ENCODE results near the gene BEGAIN. TPM values are rescaled to one million over a fixed set of nuclear protein-coding genes. Genes with fewer than 3 reads are reported as not detected.

BEGAIN gene
- total and polyA plus RNA-seq, 2 donors = 1.8 to 3.1 TPM

DNA sequence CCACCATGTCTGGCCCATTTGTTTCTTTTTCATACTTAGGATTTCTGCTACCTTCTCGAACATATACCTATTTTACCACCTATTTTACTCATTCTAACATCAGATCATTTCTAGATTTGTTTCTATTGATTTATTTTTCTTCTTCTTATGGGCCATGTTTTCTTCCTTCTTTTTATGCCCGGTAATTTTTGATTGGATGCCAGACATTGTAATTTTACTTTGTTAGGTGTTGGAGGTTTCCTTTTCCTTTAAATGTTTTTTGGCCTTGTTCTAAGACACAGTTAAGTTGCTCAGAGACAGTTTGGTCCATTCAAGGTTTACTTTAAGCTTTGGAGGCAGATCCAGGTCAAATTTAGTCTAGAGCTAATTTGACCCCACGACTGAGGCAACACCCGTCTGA, 14.7 kb upstream of the BEGAIN start:
- no peaks in the 10 kb centered on the region for H3K4me1 ChIP-seq (ENCODE audit: insufficient read depth)
- 78% methylated on average over 4 of the region's 4 CpGs for WGBS
- H3K36me3 ChIP-seq (ENCODE audit: insufficient read depth) = no peaks in the 10 kb centered on the region
- no peak overlapping the region for H3K27ac ChIP-seq (ENCODE audit: low read depth)
- no peak for DNase-seq (ENCODE audit: extremely low spot score)
- H3K4me3 ChIP-seq (ENCODE audit: low read depth, low read length) = no peak overlapping the region

DNA sequence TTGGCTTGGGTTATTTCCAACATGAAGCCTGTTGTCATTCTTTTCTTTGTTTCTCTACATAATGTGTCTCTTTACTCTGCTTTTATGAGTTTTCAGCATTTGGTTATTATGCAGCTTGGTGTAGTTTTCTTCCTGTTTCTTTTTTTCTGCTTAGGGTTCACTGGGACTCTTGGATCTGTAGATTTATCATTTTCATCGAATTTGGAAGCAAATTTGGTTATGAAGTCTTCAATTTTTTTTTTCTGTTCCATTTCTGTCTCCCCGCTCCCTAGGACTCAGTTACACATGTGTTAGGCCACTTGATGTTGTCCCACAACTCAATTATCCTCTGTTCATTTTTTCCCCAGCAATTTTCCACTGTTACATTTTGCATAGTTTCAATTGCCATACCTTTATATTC, 13.8 kb upstream of the BEGAIN start:
- Histone ChIP-seq H3K4me1 (ENCODE audit: insufficient read depth) (no peaks in the 10 kb centered on the region), H3K27ac (ENCODE audit: low read depth) (no peak overlapping the region), H3K36me3 (ENCODE audit: insufficient read depth) (no peaks in the 10 kb centered on the region), H3K4me3 (ENCODE audit: low read depth, low read length) (no peak overlapping the region)
- WGBS = 86% methylated on average over 2 of the region's 2 CpGs
- no peak for DNase-seq (ENCODE audit: extremely low spot score)

DNA sequence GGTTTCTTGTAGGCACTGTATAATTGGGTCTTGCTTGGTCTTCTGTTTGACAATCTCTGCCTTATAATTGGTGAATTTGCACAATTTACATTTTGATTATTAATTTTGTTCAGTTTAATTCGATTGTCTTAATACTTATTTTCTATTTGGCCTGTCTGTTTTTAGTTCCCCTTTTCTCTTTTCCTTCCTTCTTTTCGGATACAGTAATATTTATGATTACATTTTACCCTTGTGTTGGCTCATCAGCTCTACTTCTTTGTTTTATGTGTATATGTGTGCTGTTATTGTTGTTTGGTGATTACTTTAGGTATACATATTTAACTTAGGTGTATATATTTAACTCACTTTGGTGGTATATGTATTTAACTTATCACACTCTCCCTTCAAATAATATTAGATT, 12.8 kb upstream of the BEGAIN start:
- no peak overlapping the region for H3K4me3 ChIP-seq (ENCODE audit: low read depth, low read length)
- no peak overlapping the region for H3K27ac ChIP-seq (ENCODE audit: low read depth)
- 67% methylated on average over 2 of the region's 2 CpGs for WGBS
- no peaks in the 10 kb centered on the region for H3K4me1 ChIP-seq (ENCODE audit: insufficient read depth)
- DNase-seq (ENCODE audit: extremely low spot score) = no peak
- no peaks in the 10 kb centered on the region for H3K36me3 ChIP-seq (ENCODE audit: insufficient read depth)

DNA sequence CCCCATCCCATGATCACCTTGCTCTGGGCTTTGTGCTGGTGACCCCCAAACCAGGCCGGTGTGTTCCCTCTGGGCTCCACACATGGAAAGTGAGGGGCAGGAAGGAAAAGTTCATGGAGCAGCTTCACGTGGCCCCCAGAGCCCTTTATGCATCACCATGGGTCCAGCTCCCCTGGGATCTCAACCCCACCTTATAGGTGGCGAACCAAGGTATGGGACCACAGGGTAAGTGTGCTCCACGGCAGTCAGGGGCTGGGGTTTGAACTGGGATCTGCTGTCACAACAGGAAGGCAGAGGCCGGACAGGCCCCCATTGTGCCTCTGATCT, 7.4 kb upstream of the BEGAIN start:
- Histone ChIP-seq H3K27ac (ENCODE audit: low read depth) (no peak overlapping the region), H3K4me1 (ENCODE audit: insufficient read depth) (no peaks in the 10 kb centered on the region), H3K36me3 (ENCODE audit: insufficient read depth) (no peaks in the 10 kb centered on the region), H3K4me3 (ENCODE audit: low read depth, low read length) (no peak overlapping the region)
- WGBS = 87% methylated on average over 5 of the region's 5 CpGs
- DNase-seq (ENCODE audit: extremely low spot score) = no peak

- no peaks in the 10 kb centered on the region for H3K4me1 ChIP-seq (ENCODE audit: insufficient read depth)
- no peak overlapping the region for H3K27ac ChIP-seq (ENCODE audit: low read depth)
- no peak for DNase-seq (ENCODE audit: extremely low spot score)
- no peak overlapping the region for H3K4me3 ChIP-seq (ENCODE audit: low read depth, low read length)
- 92% methylated on average over 27 of the region's 27 CpGs for WGBS
- no peaks in the 10 kb centered on the region for H3K36me3 ChIP-seq (ENCODE audit: insufficient read depth)
Observed at GRCh38 chr14:100593751-100594624, 6.8 kb upstream of the BEGAIN start.

DNA sequence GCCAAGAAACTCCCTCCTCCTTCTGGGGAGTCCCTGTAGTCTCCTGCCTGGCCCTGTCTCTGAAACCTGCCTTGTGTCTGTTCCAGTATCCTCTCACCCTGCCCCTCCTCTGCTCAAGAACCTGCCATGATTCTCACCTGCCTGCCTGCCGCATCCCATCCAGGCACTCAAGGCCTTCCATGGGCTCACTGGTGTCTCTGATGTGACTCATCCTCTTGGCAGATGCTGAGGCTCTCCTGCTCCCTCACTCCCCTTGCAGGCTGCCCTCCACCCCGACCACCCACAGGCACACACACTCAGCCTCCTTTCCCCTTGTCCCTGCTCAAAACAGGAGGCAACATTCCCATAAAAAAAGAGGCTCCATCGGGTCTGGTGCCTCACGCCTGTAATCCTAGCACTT, 5.8 kb upstream of the BEGAIN start:
- Histone ChIP-seq H3K27ac (ENCODE audit: low read depth) (no peak overlapping the region), H3K4me3 (ENCODE audit: low read depth, low read length) (no peak overlapping the region), H3K36me3 (ENCODE audit: insufficient read depth) (no peaks in the 10 kb centered on the region), H3K4me1 (ENCODE audit: insufficient read depth) (no peaks in the 10 kb centered on the region)
- DNase-seq (ENCODE audit: extremely low spot score) = no peak
- 55% methylated on average over 4 of the region's 4 CpGs for WGBS

GRCh38 chr14:100592461-100592891, 5.3 kb upstream of the BEGAIN start:
- DNase-seq (ENCODE audit: extremely low spot score) = no peak
- Histone ChIP-seq H3K27ac (ENCODE audit: low read depth) (no peak overlapping the region), H3K36me3 (ENCODE audit: insufficient read depth) (no peaks in the 10 kb centered on the region), H3K4me1 (ENCODE audit: insufficient read depth) (no peaks in the 10 kb centered on the region), H3K4me3 (ENCODE audit: low read depth, low read length) (no peak overlapping the region)
- 84% methylated on average over 10 of the region's 10 CpGs for WGBS

DNA sequence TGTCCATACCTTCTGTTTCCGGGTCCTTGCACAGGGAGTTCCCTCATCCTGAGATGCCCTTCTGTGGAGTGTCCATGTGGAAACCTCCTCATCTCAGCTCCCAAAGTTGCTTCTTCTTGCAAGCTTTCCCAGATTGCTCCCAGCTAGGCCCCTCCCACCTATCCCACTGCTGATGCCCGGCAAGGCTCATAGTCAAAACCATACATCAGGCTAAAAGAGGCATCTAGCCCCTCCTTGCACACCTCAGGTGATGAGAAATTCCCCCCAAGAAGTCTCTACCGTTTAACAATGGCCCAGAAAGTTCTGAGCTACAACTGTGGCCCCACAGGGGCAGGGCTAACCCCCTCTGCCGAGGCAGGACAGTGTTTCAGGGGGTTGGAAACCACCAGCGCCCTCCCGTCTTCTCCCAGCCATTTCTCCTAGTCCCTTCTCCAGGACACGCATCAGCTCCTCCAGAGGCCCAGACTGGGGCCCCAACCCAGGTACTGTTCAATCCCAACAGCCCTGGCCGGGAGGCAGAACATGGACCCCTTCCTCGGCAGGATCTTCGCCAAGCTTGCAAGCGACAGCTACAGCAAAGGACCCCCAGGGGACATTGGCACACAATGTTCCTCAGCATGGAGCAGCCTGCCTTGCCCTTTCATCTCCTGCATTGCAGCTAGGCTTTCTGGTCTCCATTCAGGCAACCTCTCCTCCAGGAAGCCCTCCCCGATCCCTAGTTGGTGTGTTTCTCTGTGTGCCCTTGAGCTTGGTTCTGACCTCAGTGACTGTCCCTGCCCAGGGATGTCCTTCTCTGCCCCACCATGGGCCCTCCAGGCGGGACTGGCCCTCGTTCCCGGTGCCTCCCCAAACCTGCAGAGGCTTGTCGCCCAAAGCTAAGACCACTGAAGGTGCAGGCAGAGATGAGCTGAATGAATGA, 4.5 kb upstream of the BEGAIN start:
- no peaks in the 10 kb centered on the region for H3K4me1 ChIP-seq (ENCODE audit: insufficient read depth)
- 83% methylated on average over 16 of the region's 16 CpGs for WGBS
- H3K36me3 ChIP-seq (ENCODE audit: insufficient read depth) = no peaks in the 10 kb centered on the region
- DNase-seq (ENCODE audit: extremely low spot score) = no peak
- no peak overlapping the region for H3K27ac ChIP-seq (ENCODE audit: low read depth)
- H3K4me3 ChIP-seq (ENCODE audit: low read depth, low read length) = no peak overlapping the region

DNA sequence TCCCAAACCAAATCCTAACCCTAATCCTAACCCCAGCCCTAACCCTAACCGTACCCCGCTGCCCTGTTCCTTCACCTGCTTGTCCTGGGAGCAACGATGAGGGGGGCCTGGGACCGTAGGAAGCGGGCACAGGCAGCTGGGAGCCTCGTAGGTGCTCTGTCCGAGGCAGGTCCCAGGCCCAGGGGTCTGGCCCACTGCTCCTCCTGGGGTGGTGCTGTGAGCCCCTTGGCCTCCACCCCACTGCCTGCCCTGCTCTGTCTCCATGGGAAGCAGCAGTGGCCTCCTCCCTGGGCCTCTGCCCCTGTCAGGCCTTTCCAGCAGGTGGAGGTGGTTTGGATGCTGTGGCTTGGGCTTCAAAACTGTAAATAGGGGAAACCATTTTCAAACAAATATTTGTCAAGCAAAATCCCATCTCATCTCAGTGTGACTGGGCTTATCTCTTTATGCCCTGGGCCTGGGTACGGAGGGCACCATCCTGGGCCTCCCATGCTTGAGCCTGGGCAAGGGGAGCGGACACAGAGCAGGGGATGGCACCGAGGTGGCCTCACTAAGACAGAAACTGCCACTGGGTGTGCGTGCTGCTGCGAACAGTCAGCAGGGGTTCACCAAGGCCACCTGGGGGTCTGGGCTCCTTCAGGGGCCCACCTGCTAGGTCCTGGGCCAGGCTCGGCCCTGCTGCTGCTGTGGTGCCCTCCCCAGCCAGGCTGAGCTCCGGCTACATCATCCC, 3.7 kb upstream of the BEGAIN start:
- WGBS = 95% methylated on average over 14 of the region's 14 CpGs
- H3K36me3 ChIP-seq (ENCODE audit: insufficient read depth) = no peaks in the 10 kb centered on the region
- no peak overlapping the region for H3K4me3 ChIP-seq (ENCODE audit: low read depth, low read length)
- no peak for DNase-seq (ENCODE audit: extremely low spot score)
- H3K27ac ChIP-seq (ENCODE audit: low read depth) = no peak overlapping the region
- H3K4me1 ChIP-seq (ENCODE audit: insufficient read depth) = no peaks in the 10 kb centered on the region

DNA sequence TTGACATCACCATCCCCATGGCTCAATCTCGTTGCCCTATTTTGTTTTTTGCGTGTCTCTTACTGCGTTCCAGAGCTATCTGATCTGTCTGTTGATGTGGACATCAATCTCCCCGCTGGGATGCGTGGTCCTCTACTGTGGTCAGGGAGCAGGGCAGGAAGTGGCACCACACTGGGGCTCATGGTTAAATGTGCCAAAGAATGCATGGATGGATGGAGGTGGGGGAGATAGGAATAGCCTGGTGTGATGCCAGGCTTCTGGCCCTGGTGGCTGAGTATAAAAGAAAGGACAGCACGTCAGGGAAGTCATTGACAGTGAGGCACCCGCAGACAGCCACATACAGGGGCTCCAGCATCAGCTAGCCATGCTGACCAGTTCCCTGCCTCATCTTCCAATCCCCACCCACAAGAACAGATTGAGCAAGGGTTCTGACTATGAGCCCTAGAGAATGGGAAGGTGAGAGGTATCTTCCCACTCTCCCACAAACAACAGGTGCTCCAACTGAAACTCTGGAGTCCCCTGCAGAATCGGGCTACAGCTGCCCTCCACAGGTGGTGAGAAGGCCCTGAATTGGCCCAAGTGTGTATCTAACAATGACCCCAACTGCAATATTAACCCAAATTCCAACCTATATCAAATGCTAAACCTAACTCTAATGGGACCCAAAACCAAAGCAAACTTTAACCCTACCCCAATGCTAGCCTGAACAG, 2.7 kb upstream of the BEGAIN start:
- no peak overlapping the region for H3K27ac ChIP-seq (ENCODE audit: low read depth)
- H3K36me3 ChIP-seq (ENCODE audit: insufficient read depth) = no peaks in the 10 kb centered on the region
- H3K4me1 ChIP-seq (ENCODE audit: insufficient read depth) = no peaks in the 10 kb centered on the region
- H3K4me3 ChIP-seq (ENCODE audit: low read depth, low read length) = no peak overlapping the region
- no peak for DNase-seq (ENCODE audit: extremely low spot score)
- WGBS = 85% methylated on average over 8 of the region's 8 CpGs

DNA sequence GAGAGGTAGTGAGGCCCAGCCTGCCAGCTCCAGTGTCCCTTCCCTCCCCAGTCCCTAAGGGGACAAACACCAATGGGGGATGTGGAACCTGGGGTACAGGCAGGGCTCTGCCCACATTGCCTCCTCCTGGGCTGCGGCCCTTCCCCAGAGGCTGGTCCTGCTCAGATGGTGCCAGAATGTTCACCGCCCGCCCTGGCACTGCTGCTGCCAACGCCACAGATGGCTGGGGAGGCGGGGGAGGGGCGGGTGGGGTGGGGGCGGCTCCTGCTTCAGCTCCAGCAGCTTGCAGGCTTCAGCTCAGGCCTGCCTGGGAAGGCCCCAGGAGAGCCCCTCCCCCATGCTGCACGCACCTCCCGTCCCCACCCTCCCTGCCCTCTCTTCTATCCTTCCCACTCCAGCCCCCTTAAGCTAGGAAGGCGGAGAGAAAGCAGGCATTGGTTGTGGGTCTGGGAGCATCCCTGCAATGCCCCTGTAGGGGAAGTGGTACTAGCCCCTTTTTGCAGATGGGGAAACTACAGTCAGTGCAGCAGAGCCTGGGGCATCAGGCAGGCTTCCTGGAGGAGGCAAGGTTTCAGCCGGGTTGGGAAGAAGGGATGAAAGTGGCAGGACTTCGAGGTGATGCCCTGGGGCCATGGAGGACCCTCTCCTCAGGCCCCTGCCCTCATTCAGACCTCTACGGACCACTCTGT, 2.0 kb upstream of the BEGAIN start:
- H3K36me3 ChIP-seq (ENCODE audit: insufficient read depth) = no peaks in the 10 kb centered on the region
- no peak for DNase-seq (ENCODE audit: extremely low spot score)
- H3K4me3 ChIP-seq (ENCODE audit: low read depth, low read length) = no peak overlapping the region
- no peak overlapping the region for H3K27ac ChIP-seq (ENCODE audit: low read depth)
- WGBS = 64% methylated on average over 13 of the region's 13 CpGs
- H3K4me1 ChIP-seq (ENCODE audit: insufficient read depth) = no peaks in the 10 kb centered on the region

GRCh38 chr14:100588671-100589070, 1.5 kb upstream of the BEGAIN start:
- no peak overlapping the region for H3K4me3 ChIP-seq (ENCODE audit: low read depth, low read length)
- WGBS = 78% methylated on average over 10 of the region's 10 CpGs
- no peak for DNase-seq (ENCODE audit: extremely low spot score)
- no peaks in the 10 kb centered on the region for H3K4me1 ChIP-seq (ENCODE audit: insufficient read depth)
- H3K27ac ChIP-seq (ENCODE audit: low read depth) = no peak overlapping the region
- H3K36me3 ChIP-seq (ENCODE audit: insufficient read depth) = no peaks in the 10 kb centered on the region
